CD4-positive, alpha-beta T cell treated with Interleukin-17A for 1 hour (primary cell): ENCODE measurements around the gene APOL3.
"Not testable (repeated sequence)": the region's sequence is repeated elsewhere in the genome, so short reads cannot be mapped to it uniquely, and the experiment has no call there.

Experiments used
- DNase-seq: peaks from one replicate; pipeline ENCODE4 v3.0.0-alpha.2; 2020

APOL3 gene

DNA sequence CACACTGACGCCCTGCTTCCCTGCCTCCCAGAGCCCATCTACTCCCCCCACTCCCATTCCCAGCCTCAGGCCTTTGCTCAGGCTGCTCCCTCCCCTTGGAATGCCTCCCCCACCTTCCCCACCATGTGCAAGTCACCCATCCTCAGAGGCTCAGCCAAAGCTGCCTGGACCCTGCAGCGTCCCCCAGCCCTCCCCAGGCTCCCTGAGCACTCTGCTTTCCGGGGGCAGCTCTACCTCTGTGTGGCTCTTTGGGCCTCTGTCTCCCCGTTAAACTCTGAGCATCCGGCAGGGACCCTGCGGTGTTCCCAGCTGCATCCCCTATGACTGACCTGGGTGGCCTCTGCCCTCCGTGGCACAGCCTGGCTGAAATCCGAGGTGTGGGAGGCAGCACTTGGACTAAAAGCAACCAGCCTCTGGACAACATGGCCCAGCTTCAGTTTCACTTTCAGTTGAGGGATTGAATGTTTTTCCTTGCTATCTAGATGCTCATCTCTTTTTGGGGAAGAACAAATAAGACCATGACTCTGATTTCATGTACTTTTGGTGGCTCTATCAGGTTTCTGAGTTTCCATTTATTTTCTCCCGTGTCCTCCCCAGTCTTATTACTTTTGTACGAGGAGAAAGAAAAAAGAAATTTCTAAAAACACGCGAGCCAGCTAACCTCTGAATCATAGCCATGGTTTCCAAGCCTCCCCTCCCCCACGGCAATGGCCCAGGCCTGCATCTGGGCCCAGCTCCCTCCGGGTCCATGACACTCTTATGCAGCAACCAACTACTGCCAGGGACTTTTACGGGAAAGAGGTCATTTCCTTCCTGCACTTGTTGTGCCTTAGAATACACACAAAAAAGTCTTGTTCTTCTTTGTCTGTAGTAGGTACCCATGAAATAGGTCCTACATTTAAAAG is 3.8 kb downstream of the APOL3 start:
- peak; percentile 87 for DNase-seq

DNA sequence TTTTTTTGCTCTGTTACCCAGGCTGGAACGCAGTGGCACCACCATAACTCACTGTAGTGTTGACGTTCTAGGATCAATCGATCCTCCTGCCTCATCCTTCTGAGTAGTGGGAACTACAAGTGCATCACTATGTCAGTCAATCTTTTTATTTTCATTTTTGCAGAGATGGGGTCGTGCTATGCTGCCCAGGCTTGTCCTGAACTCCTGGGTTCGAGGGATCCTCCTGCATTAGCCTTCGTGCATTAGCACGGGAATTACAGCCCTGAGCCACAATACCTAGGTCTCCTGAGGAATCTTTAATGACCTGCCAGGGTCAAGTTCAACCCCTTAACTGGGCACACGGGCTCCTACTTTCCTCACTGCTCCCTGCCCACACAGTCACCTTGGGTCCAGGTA is 4.4 kb downstream of the APOL3 start:
- DNase-seq = no peak

DNA sequence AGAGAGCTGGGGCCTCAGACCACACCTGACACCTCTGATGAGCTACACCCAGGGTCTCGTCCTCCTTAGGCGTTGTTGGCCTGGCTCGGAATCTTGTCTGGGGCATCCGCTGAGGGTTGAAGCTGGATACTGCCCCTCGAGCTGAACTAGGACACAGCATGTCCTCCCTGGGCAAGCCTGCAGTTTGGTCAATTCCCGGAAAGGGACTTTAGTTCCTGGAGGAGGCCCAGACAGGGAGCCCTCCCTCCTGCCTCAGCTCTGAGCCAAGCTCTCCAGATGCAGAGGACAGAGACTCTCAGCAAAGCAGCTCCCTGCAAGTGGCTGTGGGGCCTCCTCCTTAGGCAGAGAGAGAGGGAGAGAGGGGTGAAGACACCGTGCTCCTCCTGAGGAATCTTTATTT is 4.9 kb downstream of the APOL3 start:
- no peak for DNase-seq

DNA sequence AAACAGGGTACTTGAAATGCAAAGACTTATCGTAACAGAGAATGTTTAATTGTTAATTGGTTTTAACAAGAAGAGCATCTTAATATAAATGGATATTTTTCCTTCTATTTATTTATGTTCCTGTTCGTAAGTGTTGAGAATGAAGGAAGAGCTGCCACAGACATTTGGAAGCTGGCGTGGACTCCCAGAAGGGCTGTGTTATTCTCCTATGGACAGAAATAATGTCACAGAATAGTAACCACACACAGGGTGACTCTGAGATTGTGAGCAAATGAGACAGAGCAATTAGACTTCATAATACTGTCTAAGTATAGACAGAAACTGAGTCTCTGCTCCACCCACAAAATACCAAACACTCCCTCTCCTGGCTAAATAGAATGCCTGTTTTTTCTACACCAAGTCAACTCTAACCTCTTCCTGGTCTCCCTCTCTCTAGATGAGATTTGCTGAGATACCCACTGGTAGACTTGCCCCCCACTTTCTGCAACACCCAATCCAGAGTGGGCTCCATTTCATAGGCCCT is 6.1 kb downstream of the APOL3 start:
- DNase-seq = no peak

DNA sequence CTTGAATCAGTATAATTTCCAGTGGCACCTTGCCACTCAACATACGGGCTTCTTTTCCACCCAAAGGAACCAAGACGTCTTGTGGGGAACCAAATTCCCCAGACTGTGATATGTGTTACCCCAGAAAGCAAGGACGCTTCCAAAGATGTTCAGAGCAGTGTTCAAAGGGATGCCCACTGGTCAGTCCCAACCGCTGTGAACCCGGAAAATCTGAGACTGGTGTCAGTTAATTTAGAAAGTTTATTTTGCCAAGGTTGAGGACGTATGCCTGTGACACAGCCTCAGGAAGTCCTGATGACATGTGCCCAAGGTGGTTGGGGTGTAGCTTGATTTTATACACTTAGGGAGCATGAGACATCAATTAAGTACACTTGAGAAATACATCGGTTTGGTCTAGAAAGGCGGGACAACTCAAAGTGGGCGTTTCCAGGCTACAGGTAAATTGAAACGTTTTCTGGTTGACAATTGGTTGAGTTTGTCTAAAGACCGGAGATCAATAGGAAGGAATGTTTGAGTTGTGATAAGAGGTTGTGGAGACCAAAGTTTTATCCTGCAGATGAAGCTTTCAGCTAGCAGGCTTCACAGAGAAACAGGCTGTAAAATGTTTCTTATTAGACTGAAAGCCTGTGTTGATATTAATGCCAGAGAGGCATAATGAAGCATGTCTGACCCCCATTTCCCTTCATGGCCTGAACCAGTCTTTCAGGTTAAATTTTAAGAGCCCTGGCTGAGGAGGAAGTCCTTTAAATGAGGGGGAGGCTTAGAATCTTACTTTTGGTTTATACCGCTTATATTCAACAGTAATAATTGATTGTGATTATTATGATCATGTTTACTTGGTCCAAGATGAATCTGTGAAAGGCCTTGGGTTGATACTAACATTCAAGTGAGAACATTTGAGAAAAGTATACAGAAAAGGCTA is 6.8 kb downstream of the APOL3 start:
- DNase-seq = no peak

DNA sequence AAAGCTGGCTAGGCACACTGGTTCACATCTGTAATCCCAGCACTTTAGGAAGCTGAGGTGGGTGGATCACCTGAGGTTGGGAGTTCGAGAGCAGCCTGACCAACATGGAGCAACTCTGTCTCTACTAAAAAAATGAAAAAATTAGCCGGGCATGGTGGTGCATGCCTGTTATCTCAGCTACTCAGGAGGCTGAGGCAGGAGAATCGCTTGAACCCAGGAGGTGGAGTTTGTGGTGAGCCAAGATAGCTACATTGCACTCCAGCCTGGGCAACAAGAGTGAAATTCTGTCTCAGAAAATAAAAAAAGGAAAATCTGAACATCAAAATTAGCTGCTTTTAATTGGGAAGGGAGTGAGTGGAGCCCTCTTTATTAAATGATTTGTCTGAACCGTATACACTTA is 7.7 kb downstream of the APOL3 start:
- DNase-seq = not testable (repeated sequence)

DNA sequence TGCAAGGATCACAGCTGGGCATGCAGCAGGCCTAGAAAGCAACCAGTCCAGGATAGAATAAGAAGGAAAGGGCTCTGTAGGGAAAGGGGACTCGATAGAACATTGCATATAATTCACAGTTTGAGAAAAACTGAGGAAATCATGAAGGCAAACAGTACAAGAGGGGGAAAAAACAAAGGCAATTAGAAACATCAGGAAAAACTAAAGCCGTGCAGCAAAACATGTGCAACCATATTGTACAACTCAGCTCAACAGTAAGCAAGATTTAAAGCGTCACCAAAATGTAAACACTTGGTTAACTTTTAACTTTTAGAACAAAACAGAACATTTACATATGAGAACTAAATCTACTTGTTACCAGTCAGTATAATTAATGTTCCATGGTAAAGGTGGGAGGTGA is 8.5 kb downstream of the APOL3 start:
- no peak for DNase-seq

DNA sequence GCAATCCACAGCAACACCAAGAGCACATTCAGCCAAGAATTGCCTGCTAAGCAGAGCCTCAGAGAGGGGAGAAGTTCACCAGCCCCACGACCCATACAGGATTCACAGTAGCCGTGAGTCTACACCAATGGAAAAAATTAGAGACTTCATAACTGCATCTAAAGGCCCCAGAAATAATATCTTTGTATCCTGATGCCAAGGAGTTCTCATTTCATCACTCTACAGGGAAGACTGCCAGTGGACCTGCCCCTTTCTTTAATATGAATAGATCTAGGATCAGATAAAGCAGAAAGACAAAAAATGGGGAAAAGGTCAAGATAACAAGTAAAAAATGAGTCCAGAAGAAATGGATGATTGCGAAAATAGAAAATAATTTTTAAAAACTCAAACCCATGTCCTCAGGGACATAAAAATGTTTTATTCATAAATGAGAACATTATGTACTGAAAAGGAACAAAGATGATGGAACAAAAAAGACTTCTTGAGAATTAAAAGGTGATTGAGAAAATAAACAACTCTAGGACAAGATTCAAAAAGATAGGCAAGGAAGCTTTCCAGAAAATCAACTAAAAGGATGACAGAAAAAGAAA is 9.5 kb downstream of the APOL3 start:
- no peak for DNase-seq

DNA sequence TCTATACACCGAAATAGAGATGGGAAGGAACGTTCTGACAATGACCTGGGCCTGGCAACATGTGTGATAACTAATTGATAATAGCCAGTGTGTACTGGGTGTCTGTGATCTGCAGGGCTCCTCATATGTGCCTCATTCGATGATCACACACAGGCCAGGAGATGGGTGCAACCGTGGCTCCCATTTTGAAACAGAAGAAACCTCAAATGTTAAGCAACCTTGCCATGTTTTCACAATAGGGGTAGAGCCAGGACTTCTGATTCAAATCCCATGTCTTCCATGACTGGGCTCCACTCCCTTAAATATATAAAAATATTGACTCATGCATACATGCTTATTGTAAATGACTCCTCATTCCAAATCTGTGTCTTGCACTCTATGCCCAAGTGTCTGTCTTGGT is 11.1 kb downstream of the APOL3 start:
- DNase-seq = no peak

DNA sequence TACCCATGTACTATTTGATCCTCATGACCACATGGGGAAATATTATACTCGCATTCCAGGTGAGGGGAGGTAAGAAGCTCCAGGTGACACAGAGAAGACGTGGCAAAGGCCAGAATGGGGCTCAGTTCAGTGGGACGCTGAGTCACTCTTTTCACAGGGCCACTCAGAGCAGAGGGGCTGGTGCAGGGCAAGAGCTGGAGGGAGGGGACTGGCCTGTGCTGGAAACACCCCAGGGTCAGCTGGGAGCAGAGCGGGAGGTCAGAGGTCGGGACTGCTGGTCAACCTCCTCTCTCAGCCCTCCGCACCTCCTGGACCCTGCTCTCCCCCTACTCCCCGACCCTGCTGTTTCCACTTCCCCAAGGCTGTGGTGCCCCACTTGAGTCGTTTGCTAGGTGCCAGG is 12.1 kb downstream of the APOL3 start:
- no peak for DNase-seq

DNA sequence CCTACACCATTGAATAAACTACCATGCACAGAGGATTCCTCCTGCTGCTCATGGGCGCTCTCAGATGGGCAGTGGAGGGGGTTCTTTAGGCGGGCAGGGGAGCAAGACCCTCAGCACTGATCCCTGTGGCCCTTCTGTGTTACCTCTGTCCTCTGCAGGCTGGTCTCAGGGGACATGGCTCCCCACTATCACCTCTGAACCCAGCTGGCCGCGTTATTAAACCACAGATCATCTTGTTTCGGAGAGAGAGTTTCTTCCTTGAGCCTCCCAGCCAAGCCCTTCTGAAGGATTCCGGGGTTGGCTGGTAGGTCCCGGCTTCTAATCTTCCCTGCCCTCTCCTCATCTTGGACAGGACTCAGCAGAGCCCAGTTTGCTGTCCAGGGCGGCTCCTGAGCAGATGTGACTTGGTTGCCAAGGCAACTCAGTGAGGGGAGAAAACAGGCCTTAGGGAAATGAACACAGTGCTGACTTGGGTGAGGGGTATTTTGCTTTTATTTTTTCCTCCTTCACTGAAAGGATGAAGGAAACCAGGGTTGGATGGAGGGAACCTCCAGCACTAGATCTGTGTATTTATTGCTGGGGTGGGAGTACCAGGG is 13.3 kb downstream of the APOL3 start:
- DNase-seq = no peak

DNA sequence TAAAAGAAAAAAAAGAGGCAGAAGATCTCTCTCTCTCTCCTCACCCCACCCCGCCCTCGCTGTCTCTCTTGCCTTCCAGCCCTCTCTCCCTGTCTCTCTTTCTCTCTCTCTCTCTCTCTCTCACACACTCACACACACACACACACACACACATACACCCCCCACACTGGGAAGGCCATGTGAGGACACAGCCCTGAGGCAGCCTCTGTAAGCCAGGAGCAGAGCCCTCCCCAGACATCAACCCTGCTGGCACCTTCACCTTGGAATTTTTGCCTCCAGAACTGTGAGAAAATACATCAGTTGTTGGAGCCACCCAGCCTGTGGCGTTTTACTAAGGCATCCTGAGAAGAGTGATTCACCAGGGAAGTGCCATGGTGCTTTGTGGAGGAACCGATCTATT is 14.7 kb downstream of the APOL3 start:
- no peak for DNase-seq

DNA sequence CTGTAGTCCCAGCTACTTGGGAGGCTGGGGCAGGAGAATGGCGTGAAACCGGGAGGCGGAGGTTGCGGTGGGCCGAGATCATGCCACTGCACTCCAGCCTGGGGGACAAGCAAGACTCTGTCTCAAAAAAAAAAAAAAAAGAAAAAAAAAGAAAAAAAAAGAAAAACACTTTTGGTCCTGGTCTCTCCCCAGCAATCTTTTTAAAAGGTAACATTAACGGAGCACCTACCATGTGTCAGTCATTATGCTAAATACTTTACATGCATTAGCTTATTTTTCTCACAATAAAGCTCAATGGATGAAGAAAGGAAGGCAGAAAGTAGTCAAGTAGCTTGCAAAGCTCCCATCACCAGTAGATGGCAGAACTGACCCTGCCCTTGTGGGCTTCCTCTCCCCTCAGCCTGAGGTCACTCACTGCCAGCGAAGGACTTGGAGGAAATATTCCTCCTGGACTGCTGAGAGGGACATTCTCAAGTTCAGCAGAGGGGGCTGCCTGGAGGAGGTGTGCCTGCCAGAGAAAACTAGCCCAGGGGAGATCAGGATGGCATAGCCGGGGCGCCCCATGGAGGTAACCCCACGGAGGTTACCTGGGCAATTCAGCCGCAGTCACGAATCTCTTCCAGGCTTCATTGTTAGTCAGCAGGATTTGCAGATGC is 15.5 kb downstream of the APOL3 start:
- DNase-seq = peak; percentile 53

DNA sequence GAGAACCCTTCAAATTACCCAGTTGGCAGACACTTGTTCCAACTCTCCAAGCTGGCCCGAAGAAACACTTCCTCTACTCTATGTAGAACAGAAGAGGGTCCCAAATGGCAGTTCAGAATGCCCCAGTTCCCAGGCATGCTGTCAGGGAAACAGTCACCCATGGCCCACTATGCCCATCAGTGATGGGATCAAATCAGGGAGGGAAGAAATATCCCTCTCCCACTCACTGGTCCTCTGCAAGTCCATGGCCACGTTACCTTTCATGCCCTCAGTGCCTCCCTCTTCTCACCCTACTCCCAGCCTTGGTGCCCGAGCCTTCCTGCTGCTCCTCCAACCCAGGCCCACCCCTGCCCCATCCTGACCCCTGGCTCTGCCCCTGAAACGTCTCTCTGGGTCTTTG is 16.6 kb downstream of the APOL3 start:
- DNase-seq = no peak

DNA sequence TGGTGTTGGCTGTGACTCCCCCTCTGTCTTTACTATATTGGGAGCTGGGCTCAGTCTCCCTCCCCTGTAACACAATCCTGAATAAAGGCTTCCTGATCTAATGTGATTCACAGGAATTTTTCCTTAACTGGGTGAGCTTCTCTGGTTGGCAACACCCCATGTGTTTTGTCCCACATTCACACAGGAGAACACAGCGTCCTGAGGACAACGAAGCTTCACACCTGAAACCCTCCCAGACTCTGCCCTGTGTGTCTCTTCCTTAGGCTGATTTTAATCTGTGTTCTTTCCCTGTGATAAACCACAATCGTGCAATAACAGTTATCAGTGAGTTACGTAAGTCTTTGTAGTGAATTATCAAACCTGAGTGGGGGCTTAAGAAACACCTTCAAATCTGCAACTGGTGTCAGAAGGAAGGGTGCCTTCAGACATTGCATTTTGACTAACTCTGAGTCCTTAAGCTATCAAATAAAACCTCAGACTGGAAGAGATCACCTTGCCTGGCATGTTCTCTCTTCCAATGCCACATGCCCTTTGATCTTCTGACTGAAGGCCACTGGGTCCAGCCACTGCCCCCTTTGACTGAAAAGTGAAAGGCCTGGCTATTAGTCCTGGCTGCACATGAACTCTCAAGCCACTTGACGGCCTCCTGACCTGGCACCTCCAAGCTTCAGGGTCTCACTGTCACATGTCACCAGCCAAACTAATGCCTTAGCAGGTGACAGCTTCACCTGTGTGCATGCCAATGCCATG is 17.3 kb downstream of the APOL3 start:
- DNase-seq = no peak

DNA sequence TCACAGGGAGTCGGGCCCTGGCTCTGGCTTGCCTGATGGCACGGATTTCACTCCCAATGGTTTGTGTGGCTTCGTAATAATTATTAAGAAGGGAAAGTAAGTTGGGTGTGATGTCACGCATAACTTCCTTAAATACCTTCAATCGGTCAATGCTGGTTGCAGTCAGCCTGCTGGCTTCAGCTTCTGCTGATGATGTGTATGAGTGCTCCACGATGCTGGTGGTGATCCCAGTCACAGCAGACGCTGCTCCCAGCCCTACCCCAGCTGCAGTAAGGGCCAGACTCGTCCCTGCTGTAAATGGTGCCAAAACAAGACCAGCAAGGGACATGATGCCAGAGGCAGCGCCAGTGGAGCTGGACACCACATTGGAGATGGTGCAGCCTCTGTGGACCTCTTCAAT is 19.1 kb downstream of the APOL3 start:
- no peak for DNase-seq

DNA sequence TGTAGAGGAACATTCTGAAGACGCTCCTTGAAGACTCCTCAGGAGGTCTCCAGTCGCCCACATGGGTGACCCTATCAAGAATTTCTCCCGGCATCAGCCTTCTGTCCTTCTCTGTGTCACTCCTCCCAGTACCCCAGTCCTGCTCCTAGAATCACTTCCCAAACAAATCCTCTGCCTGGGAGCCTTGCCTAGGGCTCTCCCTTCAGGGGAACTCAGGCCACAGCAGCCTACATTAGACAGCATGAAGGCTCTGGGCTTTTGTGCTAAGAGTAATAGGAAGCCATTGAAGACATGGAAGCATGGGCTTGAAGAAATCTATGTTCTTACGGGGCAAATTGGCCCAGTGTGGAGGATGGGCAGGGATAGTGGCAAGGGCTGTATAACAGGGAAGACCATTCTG is 21.8 kb downstream of the APOL3 start:
- DNase-seq = not testable (repeated sequence)

DNA sequence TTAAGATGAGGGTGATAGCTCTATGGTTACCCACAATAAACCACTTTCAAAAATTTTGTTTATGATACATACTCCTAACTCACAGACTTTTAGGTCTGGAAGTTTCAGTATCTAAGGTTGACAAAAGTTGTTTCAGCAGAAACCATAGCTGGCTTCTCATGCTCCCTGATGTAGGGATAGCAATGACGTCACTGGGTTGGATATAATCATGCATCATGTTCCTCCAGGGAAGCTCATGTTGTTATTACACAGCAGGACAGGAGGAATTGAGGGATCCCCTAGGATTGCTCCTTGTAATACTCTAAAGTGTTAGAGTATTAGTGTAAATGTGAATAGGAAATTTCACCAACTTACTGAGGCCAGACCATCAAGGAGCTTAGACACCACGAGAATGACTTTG is 23.6 kb downstream of the APOL3 start:
- DNase-seq = no peak

DNA sequence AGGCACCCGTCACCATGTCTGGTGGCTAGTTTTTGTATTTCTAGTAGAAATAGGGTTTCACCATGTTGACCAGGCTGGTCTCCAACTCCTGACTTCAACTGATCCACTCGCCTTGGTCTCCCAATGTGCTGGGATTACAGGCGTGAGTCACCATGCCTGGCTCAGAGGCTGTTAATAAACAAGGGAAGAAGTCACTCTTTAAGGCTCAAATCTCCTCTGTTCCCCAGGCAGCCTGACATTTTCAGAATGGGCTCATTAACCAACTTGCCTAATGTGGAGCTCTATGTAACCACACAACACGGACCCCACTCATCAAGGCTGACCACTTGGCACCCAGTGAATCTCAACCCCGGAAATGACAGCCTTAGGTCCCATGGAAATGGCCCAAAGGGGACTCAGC is 24.1 kb downstream of the APOL3 start:
- DNase-seq = no peak

DNA sequence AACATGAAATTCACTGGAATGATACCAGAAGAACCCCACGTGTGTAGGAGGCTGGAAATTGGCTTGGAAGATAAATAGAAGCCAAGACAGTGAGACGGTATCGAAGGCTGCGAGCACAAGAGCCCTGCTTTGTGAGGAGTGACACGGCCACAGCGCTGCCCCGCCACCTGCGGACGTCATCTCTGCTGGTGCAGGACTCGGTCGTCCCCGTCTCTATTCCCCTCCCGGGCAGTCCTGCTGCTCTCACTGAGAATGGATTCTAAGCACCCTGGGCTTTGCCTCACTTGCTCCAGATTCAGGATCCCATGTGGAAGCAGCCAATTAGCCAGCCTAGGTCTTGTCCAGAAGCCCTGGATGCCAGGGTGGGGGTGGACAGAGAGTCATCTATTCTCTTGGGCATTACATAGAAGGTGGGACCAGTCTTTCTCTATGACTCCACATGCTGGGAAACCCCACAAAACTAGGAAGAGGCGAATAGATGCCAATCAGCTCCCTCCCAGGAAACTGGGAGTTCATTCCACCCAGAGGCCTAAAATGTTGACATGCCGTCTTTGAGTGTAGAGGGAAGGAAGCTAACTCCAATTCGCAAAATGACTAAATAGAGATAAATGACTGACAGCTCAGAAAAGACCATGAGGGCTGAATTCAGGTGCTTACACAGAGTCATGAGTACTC is 25.1 kb downstream of the APOL3 start:
- DNase-seq = no peak

DNA sequence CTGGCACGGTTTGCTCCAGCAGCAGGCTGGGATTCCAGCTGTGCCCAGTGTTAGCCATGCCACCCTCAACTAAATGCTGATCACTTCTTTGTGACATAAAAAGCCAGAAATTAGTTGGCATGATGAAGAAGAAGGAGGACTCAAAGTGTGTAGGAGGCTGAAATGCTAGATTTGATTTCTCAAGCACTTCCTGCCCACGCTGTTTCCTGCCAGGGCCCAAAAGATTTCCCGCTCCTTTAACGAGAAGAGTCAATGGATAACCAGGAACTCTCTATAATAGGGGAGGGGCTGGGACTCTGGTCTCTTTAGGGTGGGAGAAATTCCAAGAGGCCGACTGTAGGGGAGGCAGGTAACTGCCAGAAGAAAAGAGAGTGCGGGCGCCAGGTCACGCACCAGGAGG is 26.4 kb downstream of the APOL3 start:
- no peak for DNase-seq
